CD4-positive, alpha-beta T cell treated with Interleukin-12 subunit alpha and Interleukin-12 subunit beta, for 1 hour (primary cell): Measurements from ENCODE around the gene HMX2.
A peak's percentile ranks its signal among the peaks of the same experiment; 100 is the strongest.
"Not testable (repeated sequence)": the region's sequence is repeated elsewhere in the genome, so short reads cannot be mapped to it uniquely, and the experiment has no call there.

Experiments used
- DNase-seq: peaks from one replicate; pipeline ENCODE4 v3.0.0-alpha.2; 2020

The HMX2 gene

GRCh38 chr10:123153486-123154091 lies 5.7 kb downstream of the HMX2 start:
- DNase-seq, result no peak

- DNase-seq, result peak; percentile 97
Observed at GRCh38 chr10:123154092-123154710, 6.3 kb downstream of the HMX2 start, which contains the start of gene BUB3. TSS of gene BUB3 (plus strand) at chr10:123154402. CDS start at chr10:123154918, 516 bp downstream.

GRCh38 chr10:123154711-123155505 lies 7.0 kb downstream of the HMX2 start:
- DNase-seq, result peak; percentile 50

GRCh38 chr10:123156078-123156477 lies 8.1 kb downstream of the HMX2 start:
- no peak for DNase-seq

DNA sequence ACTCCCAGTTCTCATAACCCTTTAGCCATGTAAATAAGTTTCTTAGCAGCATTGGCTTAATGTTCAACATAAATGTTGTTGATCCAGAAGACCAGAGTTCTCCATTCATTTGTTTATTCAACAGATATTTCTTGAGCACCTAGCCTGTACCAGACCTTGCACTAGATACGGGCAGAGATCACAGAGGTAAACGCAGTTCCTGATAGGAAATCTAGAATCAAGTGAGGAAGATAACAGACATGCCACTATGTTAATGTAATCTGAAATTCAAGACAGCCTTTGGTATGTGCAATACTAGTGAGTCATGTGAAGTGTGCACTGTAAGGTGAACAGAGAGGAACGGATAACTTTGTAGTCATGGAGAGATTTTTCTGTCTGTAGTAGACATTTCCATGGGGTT lies 9.3 kb downstream of the HMX2 start:
- no peak for DNase-seq

- no peak for DNase-seq
Observed at GRCh38 chr10:123158682-123159081, 10.7 kb downstream of the HMX2 start.

DNA sequence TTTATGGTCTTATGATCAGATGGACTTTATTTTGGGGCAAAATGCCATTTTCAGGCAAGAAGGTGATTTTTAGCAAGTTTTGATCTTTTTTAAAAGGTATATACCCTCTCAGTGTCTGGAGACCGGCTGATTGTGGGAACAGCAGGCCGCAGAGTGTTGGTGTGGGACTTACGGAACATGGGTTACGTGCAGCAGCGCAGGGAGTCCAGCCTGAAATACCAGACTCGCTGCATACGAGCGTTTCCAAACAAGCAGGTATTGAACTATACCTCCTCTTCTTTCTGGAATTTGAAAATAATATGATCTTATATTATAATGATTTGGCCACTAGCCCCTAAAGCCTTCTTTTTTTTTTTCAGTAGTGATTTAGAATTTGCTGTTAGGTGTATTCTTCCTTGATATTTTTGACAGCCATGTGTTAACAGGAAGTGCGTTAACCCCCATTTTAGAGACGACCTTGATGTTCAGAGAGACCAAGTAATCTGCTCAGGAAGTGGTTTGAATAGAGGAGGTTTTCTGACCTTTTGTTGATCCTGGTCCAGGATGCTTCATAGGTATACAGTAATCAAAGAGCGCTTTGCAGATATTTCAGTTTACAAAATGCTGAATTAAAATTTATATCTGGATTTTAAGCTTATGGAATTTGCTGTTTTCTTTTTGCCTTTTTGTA lies 12.5 kb downstream of the HMX2 start:
- DNase-seq, result peak; percentile 66

DNA sequence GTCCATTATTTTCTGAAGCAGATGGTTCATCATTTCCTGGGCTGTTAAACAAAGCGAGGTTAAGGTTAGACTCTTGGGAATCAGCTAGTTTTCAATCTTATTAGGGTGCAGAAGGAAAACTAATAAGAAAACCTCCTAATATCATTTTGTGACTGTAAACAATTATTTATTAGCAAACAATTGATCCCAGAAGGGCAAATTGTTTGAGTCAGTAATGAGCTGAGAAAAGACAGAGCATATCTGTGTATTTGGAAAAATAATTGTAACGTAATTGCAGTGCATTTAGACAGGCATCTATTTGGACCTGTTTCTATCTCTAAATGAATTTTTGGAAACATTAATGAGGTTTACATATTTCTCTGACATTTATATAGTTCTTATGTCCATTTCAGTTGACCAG lies 16.4 kb downstream of the HMX2 start:
- DNase-seq, result no peak

- DNase-seq, result no peak
Observed at GRCh38 chr10:123165445-123166072, 17.6 kb downstream of the HMX2 start.

DNA sequence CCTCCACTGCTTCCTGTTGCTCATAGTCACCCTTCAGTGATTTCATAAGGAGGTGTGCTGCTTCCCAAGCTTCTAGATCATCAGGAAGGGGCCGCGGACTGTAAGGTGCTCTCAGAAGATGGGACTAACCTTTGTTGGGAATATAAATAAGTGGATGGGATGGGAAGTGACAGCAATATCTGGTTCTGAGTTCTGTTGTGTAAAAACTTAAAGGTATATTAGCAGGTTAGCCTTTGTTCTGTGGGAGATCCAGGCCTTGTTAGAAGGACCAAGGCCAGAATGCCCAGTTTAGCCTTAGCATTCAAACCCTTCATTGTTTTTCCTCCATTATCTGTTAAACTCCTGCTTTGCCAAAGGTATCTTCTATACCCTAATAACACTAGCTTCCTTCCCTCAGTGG lies 18.7 kb downstream of the HMX2 start:
- no peak for DNase-seq

- no peak for DNase-seq
Observed at GRCh38 chr10:123170961-123171360, 23.0 kb downstream of the HMX2 start.

GRCh38 chr10:123171616-123172015 lies 23.7 kb downstream of the HMX2 start:
- DNase-seq, result not testable (repeated sequence)

DNA sequence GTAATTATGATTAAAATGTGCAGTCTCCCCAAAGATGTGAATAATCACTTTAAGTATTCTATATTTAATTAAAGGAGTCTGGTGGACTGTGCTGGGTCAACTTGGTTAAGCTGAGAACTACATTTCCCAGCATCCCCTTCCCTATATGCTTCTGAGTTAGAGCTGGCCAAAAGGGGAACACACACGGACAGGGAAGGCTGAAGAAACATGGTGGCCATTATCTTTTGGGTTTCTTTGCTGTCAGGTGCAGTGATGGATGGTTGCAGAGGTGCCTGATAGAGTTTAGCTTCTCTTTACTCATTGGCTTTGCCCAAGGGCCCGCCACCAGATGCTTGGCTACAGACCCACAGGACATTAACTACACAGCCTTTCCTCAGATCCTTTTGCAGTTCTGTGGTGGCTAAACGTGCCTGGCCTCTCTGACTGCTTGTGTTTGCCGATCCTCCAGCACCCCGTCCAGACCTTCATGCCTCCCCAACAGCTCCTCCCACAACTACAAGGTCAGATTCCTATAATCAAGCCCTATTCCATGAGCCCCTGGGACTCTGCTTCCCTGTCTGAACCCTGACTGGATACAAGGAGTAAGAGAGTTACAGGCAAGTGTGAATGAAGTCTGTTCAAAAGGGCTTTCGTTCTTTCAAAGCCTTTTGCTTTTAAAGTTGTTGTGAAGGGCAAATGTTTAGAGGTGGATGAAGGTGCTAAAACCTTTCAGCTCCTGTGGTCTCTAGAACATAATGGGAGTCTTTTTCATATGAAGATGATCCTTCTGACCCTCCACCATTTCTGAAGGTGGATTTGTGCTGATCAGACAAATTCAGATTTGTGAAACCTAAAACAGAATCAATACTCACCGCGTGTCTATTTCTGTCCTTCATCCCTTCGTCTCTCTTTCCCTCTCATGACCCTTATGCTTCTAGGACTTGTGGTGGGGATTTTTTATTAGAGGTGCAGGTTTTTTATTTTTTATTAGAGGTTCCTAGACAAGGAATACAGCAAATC lies 27.8 kb downstream of the HMX2 start:
- no peak for DNase-seq

DNA sequence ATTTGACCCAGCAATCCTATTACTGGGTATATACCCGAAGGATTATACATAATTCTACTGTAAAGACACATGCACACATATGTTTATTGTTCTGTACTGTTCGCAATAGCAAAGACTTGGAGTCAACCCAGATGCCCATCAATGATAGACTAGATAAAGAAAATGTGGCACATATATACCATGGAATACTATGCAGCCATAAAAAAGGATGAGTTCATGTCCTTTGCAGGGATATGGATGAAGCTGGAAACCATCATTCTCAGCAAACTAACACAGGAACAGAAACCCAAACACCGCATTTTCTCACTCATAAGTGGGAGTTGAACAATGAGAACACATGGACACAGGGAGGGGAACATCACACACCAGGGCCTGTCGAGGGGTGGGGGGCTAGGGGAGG lies 30.5 kb downstream of the HMX2 start:
- not testable (repeated sequence) for DNase-seq

GRCh38 chr10:123180101-123181090 lies 32.5 kb downstream of the HMX2 start:
- DNase-seq, result no peak

DNA sequence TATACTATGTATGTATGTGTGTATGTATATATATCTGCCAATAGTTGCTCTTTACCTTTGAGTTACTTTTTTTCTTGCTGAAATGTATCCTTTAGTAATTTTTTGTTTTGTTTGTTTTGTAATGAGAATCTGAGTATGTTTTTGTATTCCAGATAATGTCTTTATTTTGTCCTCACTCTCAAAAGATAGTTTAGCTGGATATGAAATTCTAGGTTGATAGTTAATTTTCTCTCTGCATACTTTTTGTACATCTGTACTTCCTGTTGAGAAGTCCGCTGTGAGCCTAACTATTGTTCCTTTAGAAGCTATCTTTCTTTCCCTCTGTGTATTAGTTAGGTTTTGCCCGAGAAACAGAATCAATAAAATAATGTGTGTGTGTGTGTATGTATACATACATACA lies 35.8 kb downstream of the HMX2 start:
- DNase-seq, result no peak

GRCh38 chr10:123187781-123188180 lies 39.8 kb downstream of the HMX2 start:
- DNase-seq, result no peak

DNA sequence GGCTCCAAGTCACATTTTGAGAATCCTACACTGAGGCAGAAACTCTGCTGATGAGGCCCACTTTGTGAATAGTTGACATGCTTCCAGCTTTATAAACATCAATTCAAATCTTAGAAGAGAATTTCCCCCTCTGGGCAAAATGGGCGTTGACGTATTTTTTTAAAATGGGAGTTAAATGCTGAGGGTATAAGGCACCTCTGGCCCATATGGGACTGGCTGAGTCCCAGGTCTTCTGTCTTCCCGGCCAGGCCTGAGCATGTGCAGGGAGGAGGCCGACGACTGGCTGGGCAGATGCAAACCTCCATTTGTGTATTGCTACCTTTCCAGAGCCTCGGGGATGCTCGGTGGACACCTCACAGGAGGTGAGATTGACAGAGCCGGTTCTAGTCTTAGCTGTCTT lies 44.0 kb downstream of the HMX2 start:
- DNase-seq, result no peak

- no peak for DNase-seq
Observed at GRCh38 chr10:123194056-123194455, 46.1 kb downstream of the HMX2 start.
